ENCODE results near the gene DUSP15.

GRCh38 chr20:31866221-31866620 lies 4.1 kb downstream of the DUSP15 start:
- TF ChIP-seq CTCF (IDR thresholded peaks at IDR 0.05; ENCODE audit: low read depth, low read length, poor library complexity, severe bottlenecking) (no peak), EZH2phosphoT487 (IDR thresholded peaks at IDR 0.05; ENCODE audit: borderline replicate concordance, low read length) (no peak)

All from DOHH2 (cell line).